ENCODE data around the gene APH1B. TPM values are rescaled to one million over a fixed set of nuclear protein-coding genes. Genes with fewer than 3 reads are reported as not detected.
"Not testable (repeated sequence)": the region's sequence is repeated elsewhere in the genome, so short reads cannot be mapped to it uniquely, and the experiment has no call there.

APH1B gene
- total RNA-seq, 1 donor from 2014 or later, result 7.7 TPM

DNA sequence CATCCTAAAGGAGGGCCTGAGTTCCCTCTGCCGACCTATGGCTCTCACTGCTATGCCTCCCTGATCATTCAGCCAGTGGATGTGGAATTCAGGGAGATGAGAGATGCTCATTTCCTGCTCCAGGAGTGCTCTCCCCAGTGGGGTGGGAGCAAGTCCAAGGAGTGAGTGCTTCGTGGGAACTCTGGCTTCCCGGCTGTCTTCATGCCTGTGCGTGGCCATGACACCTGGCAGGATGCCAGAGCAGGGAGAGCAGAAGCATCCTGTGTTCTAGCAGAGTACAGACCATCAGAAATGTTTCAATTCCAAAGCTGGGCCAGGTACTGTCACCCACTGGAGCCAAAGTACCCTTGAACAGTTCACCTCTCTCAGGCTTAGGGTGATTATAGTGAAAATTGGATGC, 45.1 kb downstream of the APH1B start:
- DNase-seq (ENCODE audit: low spot score), result no peak
- intact Hi-C loops (cut with DNase I), result no loop called here

DNA sequence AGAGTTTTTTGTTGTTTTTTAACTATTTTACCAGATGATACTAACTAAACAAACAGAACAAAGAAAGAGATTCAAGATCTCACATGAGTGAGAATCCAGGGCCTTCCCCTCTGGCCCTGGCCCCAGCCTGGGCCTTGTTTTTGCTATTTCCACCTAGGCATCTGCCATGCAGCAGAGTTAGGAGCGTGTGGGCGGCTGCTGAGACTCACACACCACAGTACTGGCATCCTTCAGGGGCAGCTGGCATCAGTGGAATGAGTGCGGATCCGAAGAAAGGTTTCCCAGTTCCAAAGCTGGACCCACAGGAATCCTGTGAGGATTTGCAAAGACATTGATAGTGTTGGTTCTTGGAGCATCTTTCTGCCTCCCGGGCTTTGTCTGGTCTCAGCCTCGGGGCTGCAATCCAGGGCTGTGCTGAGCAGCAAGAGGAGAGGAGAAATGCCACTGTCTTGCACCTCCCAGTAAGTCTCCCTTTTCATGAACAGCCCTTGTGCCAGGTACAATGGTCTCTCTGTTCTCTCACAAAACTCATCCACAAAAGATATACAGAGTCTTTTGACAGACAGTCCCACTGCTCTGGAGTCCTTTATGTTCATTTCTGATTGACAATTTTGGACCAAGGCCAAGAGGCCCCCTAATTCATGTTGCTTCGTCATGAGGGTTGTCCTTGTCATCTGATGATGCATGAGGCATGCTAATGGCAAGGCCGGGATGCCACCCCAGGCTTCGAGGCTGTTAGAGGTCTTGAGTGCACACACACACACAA, 46.6 kb downstream of the APH1B start:
- intact Hi-C loops (cut with DNase I), result no loop called here
- DNase-seq (ENCODE audit: low spot score), result no peak

DNA sequence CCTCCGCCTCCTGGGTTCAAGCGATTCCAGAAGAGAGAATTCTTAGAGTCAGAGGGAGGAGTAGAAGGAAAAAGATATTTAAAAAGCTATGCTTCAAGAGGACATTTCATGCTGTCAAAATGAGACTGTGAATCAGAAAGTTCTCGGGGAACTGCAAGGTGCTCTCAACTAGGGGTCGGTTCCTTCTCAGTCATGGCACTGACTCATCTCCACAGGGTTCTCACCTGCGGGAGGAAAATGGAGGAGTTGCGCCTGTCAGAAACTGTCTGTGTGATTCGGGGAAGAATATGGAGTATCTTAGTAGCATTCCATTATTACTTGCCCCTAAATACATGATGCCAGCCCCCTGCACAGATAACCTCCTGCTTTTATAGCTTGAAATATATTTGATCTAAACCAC, 47.4 kb downstream of the APH1B start:
- intact Hi-C loops (cut with DNase I), result no loop called here
- DNase-seq (ENCODE audit: low spot score), result no peak

DNA sequence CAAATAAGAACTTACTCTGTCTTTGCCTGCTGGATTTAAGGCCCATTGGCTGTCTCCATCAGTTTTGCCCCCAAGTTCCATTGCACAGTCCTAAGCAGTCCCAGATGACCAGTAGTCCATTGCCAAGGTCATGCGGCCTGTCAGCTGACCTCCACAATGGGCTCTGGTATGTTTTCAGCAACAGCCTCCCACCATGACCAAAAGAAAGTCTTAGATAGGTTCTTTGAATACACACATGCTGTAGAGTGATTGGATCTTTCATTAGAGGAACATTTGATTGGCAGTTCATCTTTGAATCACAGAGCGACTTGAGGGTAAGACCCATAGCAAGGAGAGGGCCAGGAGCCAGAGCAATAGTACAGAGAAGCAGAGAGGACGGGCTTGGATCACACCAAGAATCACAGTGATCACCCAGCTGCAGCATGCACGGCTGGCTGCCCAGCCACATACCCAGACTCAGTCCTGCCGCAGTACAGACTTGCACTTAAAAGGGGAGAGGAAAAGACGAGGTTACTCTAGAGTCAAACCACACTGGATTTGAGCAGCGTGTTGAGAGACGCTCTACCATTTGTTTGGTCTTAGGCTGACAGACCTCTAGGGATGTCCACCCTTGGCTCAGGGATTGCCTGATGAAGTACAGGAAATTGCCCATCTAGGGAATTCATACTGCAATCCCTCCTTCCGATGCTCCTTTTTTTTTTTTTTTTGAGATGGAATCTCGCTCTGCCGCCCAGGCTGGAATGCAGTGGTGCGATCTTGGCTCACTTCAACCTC, 50.4 kb downstream of the APH1B start:
- no peak for DNase-seq (ENCODE audit: low spot score)
- intact Hi-C loops (cut with DNase I), result no loop called here

DNA sequence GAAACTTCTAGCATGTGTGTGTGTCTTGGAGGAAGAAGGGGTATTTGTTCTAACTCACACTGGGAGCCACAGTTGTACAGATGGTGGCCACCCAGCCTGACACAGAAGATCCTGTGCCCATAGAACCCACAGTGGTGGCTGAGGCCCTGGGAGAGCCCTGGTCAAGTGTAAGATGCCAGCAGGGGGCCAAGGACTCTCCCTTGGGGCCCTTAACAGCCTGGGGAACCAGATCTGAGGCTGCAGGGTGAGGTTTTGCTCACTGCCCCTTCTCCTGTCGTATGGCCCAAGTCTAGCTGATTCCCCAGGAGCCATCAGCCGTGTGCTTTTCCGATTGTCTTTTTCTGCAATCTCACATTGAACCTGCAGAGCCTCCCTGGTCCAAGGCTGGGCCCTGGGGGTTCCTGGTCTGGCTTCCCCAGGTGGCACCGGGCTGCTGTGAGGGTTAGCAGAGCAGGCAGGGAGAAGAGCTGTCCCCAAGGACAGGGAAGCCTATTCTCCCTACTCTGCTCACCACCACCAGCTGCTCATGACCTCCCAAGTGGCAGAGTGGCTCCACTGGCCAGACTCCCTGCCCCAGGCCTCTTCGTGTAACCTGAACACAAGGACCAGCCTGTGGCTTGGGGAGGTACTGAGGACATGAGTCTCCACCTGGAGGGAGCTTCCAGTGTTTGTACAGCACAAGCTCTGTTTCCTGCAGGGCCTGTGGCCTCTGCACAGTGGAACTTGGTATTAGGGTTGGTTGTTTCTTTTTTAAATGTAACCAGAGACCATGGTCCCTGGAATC, 52.4 kb downstream of the APH1B start:
- intact Hi-C loops (cut with DNase I), result no loop called here
- DNase-seq (ENCODE audit: low spot score), result no peak

DNA sequence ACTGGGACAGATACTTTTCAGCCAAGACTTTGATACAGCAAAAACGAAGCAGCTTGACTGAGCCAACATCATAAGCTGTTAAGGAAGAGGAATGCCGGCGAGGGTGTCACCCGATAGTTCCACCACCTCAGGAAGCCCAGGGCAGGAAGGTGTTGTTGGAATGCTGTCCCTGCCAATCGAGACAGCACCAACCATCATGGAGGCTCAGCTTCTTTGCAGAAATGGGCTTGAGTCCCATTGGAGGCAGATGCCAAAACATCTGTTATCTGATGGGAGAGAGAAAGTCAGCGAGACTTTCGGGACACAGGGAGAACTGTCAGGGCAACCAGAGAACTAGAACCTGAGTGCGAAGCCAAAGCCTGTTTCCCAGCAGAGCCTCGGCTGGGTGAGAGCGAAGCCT, 53.5 kb downstream of the APH1B start:
- intact Hi-C loops (cut with DNase I), result no loop called here
- no peak for DNase-seq (ENCODE audit: low spot score)

DNA sequence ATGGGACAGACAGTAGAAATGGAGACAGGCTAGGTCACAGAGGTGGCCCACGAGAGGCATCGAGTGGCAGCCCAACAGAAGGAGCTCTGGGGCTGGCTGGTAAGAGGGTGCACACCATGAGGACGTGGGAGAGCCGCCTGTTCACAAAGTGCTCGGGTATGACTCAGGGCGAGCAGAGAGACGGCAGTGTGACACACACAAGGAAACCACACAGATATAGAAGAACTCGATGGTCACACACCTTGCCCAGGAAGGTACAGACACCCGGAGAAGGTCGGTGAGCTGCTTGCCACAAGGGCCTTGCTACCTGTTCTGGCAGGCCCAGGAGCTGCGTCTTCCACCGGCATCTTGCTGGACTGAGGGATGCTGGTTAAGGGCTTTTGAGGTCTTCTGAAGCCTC, 54.1 kb downstream of the APH1B start:
- intact Hi-C loops (cut with DNase I), result no loop called here
- no peak for DNase-seq (ENCODE audit: low spot score)

DNA sequence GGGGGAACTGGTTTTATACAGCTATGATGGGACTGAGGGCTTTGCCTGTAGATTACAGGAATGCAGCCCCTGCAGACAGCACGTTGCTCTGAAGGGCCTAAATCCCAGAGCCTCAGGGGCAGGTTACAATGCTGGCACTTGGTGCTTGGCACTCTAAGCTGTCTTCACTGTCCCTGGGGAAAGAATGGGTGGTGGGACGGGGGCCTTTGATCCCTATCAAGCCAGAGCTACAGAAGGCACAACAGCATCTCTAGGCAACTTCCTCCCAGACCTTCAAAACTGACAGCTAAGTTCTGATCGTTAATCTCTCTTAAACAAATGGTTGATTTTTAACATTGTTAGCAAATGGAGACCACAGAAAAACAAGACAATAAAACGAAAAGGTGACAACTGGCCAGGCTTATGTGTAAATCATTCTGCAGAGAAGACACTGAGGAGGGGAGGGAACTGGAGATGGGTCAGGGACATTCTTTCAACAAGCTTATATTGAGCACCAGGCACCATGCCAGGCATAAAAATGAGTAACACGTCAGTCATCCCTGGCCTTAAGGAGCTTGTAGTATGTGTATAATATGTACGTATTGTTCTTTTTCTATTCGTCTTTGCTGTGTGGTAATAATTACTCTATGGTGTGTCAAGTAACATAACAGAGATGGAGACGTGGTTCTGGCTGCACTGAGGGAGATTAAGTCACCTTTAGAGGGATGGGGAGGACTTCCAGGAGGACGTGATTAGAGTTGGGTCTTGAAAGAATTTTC, 55.1 kb downstream of the APH1B start:
- intact Hi-C loops (cut with DNase I), result no loop called here

DNA sequence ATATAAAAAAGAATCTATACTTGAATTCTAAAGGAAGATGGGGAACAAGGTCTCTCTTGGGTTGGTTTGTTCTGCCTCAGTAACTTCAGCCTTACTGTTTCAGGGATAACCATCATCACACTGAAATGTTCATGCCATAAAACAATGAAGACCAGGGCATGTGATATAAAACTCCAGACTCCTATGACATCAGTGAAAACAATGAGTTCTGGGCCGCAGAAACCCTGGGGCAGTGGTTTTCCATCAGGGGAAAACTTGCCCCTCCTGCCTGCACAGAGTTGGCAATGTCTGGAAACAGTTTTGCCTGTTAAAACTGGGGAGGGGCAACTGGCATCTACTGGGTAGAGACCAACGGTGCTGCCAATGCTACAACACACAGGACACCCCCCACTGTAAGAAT, 57.4 kb downstream of the APH1B start:
- intact Hi-C loops (cut with DNase I), result no loop called here

More for the DNA sequence above, 55.1 kb downstream of the APH1B start:
- DNase-seq (ENCODE audit: low spot score), result no peak

DNA sequence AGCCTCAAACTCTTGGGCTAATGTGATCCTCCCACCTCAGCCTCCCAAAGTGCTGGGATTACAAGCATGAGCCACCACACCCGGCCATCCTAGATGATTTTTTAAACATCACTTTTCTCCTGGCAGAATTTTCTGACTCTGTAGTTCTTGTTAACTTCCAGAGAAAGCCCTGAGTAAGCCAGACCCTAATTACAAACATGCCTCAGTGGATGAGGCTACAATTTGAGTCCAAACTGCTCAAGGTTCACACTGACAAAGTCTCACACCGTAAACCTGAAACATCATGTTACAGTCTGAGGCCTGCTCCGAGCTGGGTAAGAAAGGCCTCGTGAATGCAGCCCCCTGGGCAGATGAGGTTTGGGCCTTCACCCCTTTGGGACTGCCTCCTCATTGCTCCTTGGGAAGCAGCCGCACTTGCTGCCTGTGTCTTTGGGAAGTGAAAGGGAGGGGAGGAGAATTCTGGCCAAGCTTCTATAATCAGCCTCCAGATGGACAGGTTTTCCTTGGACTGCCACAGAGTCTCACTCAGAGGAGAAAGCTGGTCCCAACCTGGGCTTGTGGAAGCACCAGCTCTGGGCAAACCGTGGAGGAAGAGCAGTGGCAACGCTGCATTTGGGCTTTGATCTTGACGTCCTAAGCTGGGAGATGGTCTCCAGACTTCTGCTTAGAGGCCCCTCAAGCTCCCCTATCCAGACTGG, 58.3 kb downstream of the APH1B start:
- DNase-seq (ENCODE audit: low spot score), result no peak
- intact Hi-C loops (cut with DNase I), result no loop called here

More for the DNA sequence above, 57.4 kb downstream of the APH1B start:
- DNase-seq (ENCODE audit: low spot score), result no peak

DNA sequence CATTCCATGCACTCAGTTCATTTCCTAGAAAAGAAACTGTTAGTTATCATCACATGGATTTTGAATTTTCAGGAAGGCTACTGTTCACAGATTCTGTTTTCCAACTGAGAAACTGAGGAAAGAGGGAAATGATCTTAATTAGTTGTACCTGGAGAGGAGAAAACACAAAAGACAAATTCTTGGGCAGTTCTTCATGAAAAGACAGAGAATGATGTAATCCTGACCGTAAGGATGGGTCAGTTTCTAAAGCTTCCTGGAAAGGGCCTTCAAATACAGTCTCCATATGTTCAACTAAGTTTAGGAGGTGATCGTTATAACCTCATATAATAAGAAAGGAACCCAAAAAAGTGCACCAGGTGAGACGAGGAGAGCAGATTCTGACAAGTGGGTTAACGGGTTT, 59.6 kb downstream of the APH1B start:
- no peak for DNase-seq (ENCODE audit: low spot score)
- intact Hi-C loops (cut with DNase I), result no loop called here

DNA sequence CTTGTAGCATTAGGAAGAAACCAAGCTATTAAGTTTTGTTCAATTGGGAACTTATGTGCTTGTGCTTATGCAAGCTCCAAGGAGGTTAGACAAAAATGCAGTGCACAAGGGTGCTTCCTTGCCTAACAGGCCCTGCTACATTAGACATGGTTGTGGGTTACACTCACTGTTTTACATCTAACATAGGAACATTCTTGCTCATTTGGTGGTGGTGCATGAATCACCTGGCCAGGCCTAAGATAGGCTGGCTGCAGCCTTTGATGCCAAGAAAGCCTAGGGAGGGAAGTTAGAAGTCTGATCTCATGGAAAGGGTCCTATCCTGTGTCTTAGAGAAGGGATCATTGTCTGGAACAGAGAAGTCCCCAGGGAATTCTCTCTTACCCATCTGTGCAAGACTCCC, 60.8 kb downstream of the APH1B start:
- intact Hi-C loops (cut with DNase I), result no loop called here
- DNase-seq (ENCODE audit: low spot score), result no peak

DNA sequence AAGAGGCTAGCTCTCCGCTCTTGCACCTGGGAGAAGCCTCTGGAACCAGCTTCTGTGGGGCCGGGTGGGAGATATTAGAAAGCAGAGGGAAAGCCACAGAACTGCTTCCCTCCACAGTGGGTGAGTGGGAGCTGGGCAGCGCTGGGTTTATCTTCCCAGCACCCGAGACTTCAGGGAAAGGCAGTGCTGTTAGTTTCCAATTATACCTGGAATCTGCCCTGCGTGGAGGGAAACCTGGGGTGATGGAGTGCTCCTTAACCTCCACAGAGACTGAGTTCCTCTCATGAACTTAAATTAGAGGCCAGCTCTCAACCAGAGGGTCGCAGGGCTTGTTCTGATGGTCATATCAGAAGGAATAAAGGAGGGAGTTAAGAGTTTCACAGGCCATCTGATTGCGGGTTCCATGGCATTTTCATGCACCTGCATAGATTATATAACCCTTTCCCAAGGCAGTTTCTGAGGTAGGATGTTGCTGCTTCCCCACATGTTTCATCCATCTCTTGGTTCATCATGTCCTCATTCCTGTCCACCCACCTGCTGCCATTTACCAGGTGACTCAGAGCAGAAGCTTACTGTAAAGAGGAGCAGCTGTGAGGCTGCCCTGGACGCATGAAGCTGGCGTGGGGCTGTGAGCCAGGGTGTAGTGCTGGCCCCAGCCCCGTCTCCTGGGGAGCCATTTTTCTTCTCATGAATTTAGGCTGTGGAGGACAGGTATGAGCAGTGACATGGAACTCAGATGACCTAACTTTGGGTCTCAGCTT, 61.8 kb downstream of the APH1B start:
- intact Hi-C loops (cut with DNase I), result no loop called here

DNA sequence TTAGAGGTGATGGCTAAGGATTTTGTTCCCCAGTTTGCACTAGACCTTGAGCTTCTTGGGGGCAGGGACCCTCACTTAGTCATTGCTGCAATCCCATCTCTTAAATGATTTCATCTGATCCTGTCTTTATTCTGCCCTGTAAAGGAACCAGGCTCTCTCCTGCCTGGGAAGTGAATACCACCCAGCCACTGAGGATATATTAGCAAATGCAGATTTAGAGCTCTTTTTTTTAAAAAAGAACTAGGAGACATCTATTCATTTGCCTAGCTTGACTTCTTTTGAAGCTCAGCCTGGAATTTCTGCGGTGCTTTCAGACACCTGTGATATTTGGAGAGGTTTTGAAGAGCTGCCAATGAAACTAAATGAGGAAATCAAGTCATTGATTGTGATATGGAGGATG, 62.4 kb downstream of the APH1B start:
- intact Hi-C loops (cut with DNase I), result no loop called here
- no peak for DNase-seq (ENCODE audit: low spot score)

More for the DNA sequence above, 61.8 kb downstream of the APH1B start:
- DNase-seq (ENCODE audit: low spot score), result no peak

DNA sequence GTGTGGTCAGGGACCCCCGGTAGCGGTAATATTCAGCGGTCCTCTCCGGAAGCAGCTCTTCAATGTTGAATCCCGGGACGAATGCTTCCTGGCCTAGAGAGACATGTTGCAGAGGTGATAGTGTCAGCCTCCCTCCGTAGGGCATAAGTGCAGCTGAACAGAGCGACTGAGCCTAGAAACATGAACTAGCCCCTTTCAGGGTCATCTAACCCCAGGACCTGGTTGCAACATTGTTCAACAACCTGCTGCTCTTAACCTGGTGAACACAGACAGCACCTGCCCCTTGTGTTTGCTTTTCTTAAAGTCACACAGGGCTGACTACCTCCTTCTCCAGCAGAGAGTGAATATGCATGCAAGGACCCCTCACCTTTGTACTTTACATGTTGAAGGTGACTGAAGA, 62.9 kb downstream of the APH1B start:
- no peak for DNase-seq (ENCODE audit: low spot score)
- intact Hi-C loops (cut with DNase I), result no loop called here

DNA sequence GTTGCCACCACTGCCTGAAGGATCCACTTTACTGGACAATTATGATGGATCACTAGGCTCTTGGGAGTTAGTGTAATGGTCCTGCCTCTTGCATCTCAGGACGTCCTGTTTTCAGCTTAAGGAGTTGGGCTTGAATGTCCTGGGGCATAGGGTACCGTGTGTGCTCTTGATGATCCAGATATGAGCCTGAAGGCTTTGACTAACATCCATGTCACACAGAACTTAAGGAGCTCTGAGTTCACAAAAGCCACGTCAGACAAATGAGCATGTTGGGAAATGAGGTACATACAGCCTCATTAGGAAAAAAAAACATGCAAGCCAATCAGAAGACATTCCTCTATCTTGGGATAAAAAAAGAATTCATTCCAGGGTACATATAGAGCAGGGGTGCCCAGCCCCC, 63.5 kb downstream of the APH1B start:
- DNase-seq (ENCODE audit: low spot score), result no peak
- intact Hi-C loops (cut with DNase I), result no loop called here

DNA sequence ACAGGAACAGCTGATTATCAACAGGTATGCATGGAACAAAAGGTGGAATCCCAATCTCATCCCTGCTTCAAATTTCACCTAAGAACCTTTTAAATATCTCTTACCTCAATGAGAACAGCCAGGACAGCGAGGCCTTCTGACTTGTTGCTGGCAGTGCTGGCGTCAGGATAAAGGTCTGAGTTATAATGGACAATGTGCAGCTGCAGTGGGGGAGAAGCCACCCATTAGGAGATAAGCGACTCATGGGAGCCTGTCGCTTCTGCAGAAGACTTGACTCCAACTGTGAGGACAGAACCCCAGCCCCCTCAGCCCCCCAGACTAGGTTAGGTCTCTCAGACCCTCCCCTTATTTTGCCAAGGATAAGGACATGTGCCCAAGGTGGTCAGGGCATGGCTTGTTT, 64.5 kb downstream of the APH1B start:
- no peak for DNase-seq (ENCODE audit: low spot score)
- intact Hi-C loops (cut with DNase I), result no loop called here

DNA sequence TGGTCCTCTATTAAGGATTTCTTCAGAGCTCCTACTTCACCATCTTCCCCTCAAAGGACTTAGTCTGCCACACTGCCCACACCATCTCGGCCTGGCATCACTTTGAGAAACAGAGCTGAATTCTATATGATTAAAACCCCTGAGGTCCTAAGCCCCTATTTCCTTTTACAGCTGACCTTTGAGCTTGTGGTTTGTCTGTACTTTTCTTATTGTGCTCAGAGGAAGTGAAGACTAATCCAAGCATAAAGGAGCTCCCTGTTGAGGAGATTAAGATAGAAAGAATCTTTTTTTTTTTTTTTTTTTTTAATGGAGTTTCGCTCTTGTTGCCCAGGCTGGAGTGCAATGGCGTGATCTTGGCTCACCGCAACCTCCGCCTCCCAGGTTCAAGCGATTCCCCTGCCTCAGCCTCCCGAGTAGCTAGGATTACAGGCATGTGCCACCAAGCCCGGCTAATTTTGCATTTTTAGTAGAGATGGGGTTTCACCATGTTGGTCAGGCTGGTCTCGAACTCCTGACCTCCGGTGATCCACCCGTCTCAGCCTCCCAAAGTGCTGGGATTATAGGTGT, 65.7 kb downstream of the APH1B start:
- DNase-seq (ENCODE audit: low spot score); intact Hi-C loops (cut with DNase I): not testable (repeated sequence)

Data from cardiac septum (tissue), 1 donor.